Ramos (cell line): ENCODE results near the gene ZNF502.

Experiments used
- in situ Hi-C: fragments of 300-500 bp; cut with MboI; formaldehyde crosslinking; loops from one replicate; pipeline ENCODE4 v1.14.3; 2022; ENCODE audit warnings: low sequenced_read_pairs; ENCODE audit not compliant: unreplicated experiment

ZNF502 gene

GRCh38 chr3:44762690-44763089 is 50.2 kb downstream of the ZNF502 start:
- in situ Hi-C loops: no loop called here

DNA sequence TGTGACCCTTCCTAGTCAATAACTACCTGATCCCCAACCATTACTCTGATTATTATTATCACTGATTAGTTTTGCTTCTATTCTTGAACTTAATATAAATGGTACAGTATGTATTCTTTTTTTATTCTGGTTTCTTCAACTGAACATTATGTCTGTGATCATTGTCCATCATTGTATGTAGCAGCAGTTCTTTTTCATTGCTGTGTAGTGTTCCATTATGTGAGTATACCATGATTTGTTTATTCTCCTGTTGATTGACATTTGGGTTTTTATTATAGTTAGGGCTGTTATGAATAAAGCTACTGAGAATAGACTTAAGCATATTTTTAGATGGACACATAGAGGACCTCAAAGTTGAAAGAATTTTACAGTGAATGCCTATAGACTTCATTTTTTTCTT is 51.8 kb downstream of the ZNF502 start:
- in situ Hi-C loops: no loop called here

DNA sequence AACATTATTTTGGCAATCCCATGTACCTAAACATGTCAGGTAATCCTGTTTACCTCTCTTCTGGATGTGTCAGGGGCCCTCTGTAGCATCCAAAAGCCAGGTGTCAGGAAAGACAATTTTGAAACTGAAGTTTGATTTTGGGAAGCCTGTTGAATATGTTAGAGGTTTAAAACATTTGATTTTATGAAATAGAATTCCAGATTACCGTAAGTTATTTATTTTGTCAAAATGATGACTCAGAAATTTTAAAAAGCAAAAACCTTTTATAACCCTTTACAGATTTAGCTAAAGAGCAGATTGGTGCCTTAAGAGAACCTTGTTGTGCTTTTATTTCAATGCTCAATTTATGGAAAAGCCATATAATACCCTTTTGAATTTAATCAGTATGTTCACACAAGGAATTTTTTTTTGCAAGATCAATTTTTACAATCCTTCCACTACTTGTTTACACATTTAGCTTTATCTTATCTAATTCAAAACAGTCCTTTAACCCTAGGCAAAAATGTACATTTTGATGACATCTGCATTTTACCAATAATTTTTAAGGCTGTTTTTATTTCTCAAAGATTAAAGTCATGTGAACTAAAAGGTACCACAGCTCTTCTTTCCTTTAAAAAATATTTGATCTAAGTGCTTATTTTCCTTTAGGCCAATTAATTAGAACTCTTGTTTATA is 59.1 kb downstream of the ZNF502 start:
- in situ Hi-C loops: no loop called here

GRCh38 chr3:44772099-44772442 is 59.6 kb downstream of the ZNF502 start:
- in situ Hi-C loops: no loop called here
